SK-N-SH treated with all-trans-retinoic acid at 6 μM for 48 hours (cell line): ENCODE data around the gene PDGFD.

ENCODE experiments used
- ARNTL ChIP-seq: fragments of 450-650 bp; formaldehyde crosslinking; IDR thresholded peaks from 2 replicates; pipeline ENCODE4 v1.5.0; 2020; ENCODE audit warnings: low read depth, mild to moderate bottlenecking, moderate library complexity, borderline replicate concordance
- CREB5 ChIP-seq: fragments of 250-450 bp; sonication (Bioruptor Pico); IDR thresholded peaks from 2 replicates; pipeline ENCODE4 v1.5.1; 2020; ENCODE audit warnings: low read depth, mild to moderate bottlenecking, moderate library complexity
- CSRNP3 ChIP-seq: fragments of 250-450 bp; sonication (Bioruptor Pico); IDR thresholded peaks from 2 replicates; pipeline ENCODE4 v1.5.1; 2021; ENCODE audit warnings: mild to moderate bottlenecking, moderate library complexity
- PATZ1 ChIP-seq: fragments of 250-450 bp; sonication (Bioruptor Pico); IDR thresholded peaks from 2 replicates; pipeline ENCODE4 v1.8.0; 2020; ENCODE audit warnings: mild to moderate bottlenecking, moderate library complexity, borderline replicate concordance
- POU6F1 ChIP-seq: fragments of 250-450 bp; sonication (Bioruptor Pico); IDR thresholded peaks from 2 replicates; pipeline ENCODE4 v1.8.0; 2021; ENCODE audit warnings: low read depth, mild to moderate bottlenecking, moderate library complexity, borderline replicate concordance
- PPARA ChIP-seq: fragments of 250-450 bp; sonication (Bioruptor Pico); IDR thresholded peaks from 2 replicates; pipeline ENCODE4 v1.5.0; 2020; ENCODE audit warnings: mild to moderate bottlenecking, borderline replicate concordance
- RARB ChIP-seq: fragments of 250-450 bp; sonication (Bioruptor Pico); IDR thresholded peaks from 2 replicates; pipeline ENCODE4 v1.8.0; 2021; ENCODE audit warnings: mild to moderate bottlenecking, moderate library complexity
- SNAI2 ChIP-seq: fragments of 250-450 bp; sonication (Bioruptor Pico); IDR thresholded peaks from 2 replicates; pipeline ENCODE4 v1.5.0; 2020; ENCODE audit warnings: mild to moderate bottlenecking, moderate library complexity
- TSHZ2 ChIP-seq: fragments of 250-450 bp; sonication (Bioruptor Pico); IDR thresholded peaks from 2 replicates; pipeline ENCODE4 v1.5.0; 2020; ENCODE audit warnings: mild to moderate bottlenecking, moderate library complexity
- ZFP30 ChIP-seq: fragments of 450-650 bp; formaldehyde crosslinking; IDR thresholded peaks from 2 replicates; pipeline ENCODE4 v1.5.0; 2022; ENCODE audit warnings: mild to moderate bottlenecking, moderate library complexity
- ZNF70 ChIP-seq: fragments of 450-650 bp; formaldehyde crosslinking; IDR thresholded peaks from 2 replicates; pipeline ENCODE4 v1.5.0; 2020; ENCODE audit warnings: mild to moderate bottlenecking, moderate library complexity
- ZNF8 ChIP-seq: fragments of 450-650 bp; formaldehyde crosslinking; IDR thresholded peaks from 2 replicates; pipeline ENCODE4 v1.5.0; 2020; ENCODE audit warnings: mild to moderate bottlenecking, moderate library complexity

- TF ChIP-seq PATZ1 (no peak), ZNF70 (no peak), ARNTL (CRISPR knock-in tag) (no peak), SNAI2 (CRISPR knock-in tag) (no peak), TSHZ2 (CRISPR knock-in tag) (no peak), CREB5 (no peak), CSRNP3 (CRISPR knock-in tag) (no peak), POU6F1 (CRISPR knock-in tag) (no peak), PPARA (CRISPR knock-in tag) (no peak), RARB (CRISPR knock-in tag) (no peak), ZFP30 (CRISPR knock-in tag) (no peak), ZNF8 (CRISPR knock-in tag) (no peak)
Observed at GRCh38 chr11:103888541-103888951, 275.4 kb downstream of the PDGFD start.
